ENCODE measurements around the gene LRPAP1.
"Not testable (repeated sequence)": the region's sequence is repeated elsewhere in the genome, so short reads cannot be mapped to it uniquely, and the experiment has no call there.

LRPAP1 gene

GRCh38 chr4:3514221-3514780, 17.9 kb downstream of the LRPAP1 start:
- no peaks in the 10 kb centered on the region for H3K4me1 ChIP-seq (ENCODE audit: control insufficient read depth, insufficient read depth, low read length, poor library complexity, severe bottlenecking)
- H3K9me3 ChIP-seq (ENCODE audit: control insufficient read depth, low read length) = no peaks in the 10 kb centered on the region
- no peak overlapping the region for H3K27ac ChIP-seq (ENCODE audit: insufficient read depth, low read length, poor library complexity, severe bottlenecking)
- H3K27me3 ChIP-seq (replicated peaks; ENCODE audit: control insufficient read depth, insufficient read depth, low read length, poor library complexity, severe bottlenecking) = no peaks in the 10 kb centered on the region
- no peak overlapping the region for H3K4me3 ChIP-seq (ENCODE audit: insufficient read depth, low read depth, low read length, poor library complexity, severe bottlenecking)
- H3K36me3 ChIP-seq (ENCODE audit: control insufficient read depth, insufficient read depth, low read length) = peaks cover 86% of the 10 kb centered on the region
- no peak for DNase-seq

- H3K36me3 ChIP-seq (ENCODE audit: control insufficient read depth, insufficient read depth, low read length) = peaks cover 83% of the 10 kb centered on the region
- no peak overlapping the region for H3K4me3 ChIP-seq (ENCODE audit: insufficient read depth, low read depth, low read length, poor library complexity, severe bottlenecking)
- no peaks in the 10 kb centered on the region for H3K9me3 ChIP-seq (ENCODE audit: control insufficient read depth, low read length)
- H3K27me3 ChIP-seq (replicated peaks; ENCODE audit: control insufficient read depth, insufficient read depth, low read length, poor library complexity, severe bottlenecking) = no peaks in the 10 kb centered on the region
- no peak overlapping the region for H3K27ac ChIP-seq (ENCODE audit: insufficient read depth, low read length, poor library complexity, severe bottlenecking)
- H3K4me1 ChIP-seq (ENCODE audit: control insufficient read depth, insufficient read depth, low read length, poor library complexity, severe bottlenecking) = no peaks in the 10 kb centered on the region
- DNase-seq = no peak
These were observed 18.4 kb downstream of the LRPAP1 start for GRCh38 chr4:3513807-3514206.

GRCh38 chr4:3512719-3513118, 19.5 kb downstream of the LRPAP1 start:
- Histone ChIP-seq H3K4me1 (ENCODE audit: control insufficient read depth, insufficient read depth, low read length, poor library complexity, severe bottlenecking) (no peaks in the 10 kb centered on the region), H3K36me3 (ENCODE audit: control insufficient read depth, insufficient read depth, low read length) (peaks cover 81% of the 10 kb centered on the region), H3K9me3 (ENCODE audit: control insufficient read depth, low read length) (no peaks in the 10 kb centered on the region)

GRCh38 chr4:3512279-3512678, 19.9 kb downstream of the LRPAP1 start:
- no peaks in the 10 kb centered on the region for H3K27me3 ChIP-seq (replicated peaks; ENCODE audit: control insufficient read depth, insufficient read depth, low read length, poor library complexity, severe bottlenecking)
- no peaks in the 10 kb centered on the region for H3K4me1 ChIP-seq (ENCODE audit: control insufficient read depth, insufficient read depth, low read length, poor library complexity, severe bottlenecking)
- H3K36me3 ChIP-seq (ENCODE audit: control insufficient read depth, insufficient read depth, low read length) = peaks cover 81% of the 10 kb centered on the region
- H3K27ac ChIP-seq (ENCODE audit: insufficient read depth, low read length, poor library complexity, severe bottlenecking) = no peak overlapping the region
- no peak overlapping the region for H3K4me3 ChIP-seq (ENCODE audit: insufficient read depth, low read depth, low read length, poor library complexity, severe bottlenecking)
- H3K9me3 ChIP-seq (ENCODE audit: control insufficient read depth, low read length) = no peaks in the 10 kb centered on the region
- DNase-seq = no peak

More at GRCh38 chr4:3512719-3513118, 19.5 kb downstream of the LRPAP1 start:
- H3K27me3 ChIP-seq (replicated peaks; ENCODE audit: control insufficient read depth, insufficient read depth, low read length, poor library complexity, severe bottlenecking) = no peaks in the 10 kb centered on the region
- no peak overlapping the region for H3K27ac ChIP-seq (ENCODE audit: insufficient read depth, low read length, poor library complexity, severe bottlenecking)
- no peak for DNase-seq
- H3K4me3 ChIP-seq (ENCODE audit: insufficient read depth, low read depth, low read length, poor library complexity, severe bottlenecking) = no peak overlapping the region

- not testable (repeated sequence) for H3K27me3 ChIP-seq (replicated peaks; ENCODE audit: control insufficient read depth, insufficient read depth, low read length, poor library complexity, severe bottlenecking); H3K9me3 ChIP-seq (ENCODE audit: control insufficient read depth, low read length); H3K27ac ChIP-seq (ENCODE audit: insufficient read depth, low read length, poor library complexity, severe bottlenecking); H3K4me3 ChIP-seq (ENCODE audit: insufficient read depth, low read depth, low read length, poor library complexity, severe bottlenecking); DNase-seq; H3K4me1 ChIP-seq (ENCODE audit: control insufficient read depth, insufficient read depth, low read length, poor library complexity, severe bottlenecking)
- peaks cover 81% of the 10 kb centered on the region for H3K36me3 ChIP-seq (ENCODE audit: control insufficient read depth, insufficient read depth, low read length)
These were observed 20.6 kb downstream of the LRPAP1 start for GRCh38 chr4:3511601-3512000.

GRCh38 chr4:3511187-3511586, 21.0 kb downstream of the LRPAP1 start:
- Histone ChIP-seq H3K36me3 (ENCODE audit: control insufficient read depth, insufficient read depth, low read length) (peaks cover 79% of the 10 kb centered on the region), H3K4me1 (ENCODE audit: control insufficient read depth, insufficient read depth, low read length, poor library complexity, severe bottlenecking) (no peaks in the 10 kb centered on the region), H3K9me3 (ENCODE audit: control insufficient read depth, low read length) (no peaks in the 10 kb centered on the region), H3K27ac (ENCODE audit: insufficient read depth, low read length, poor library complexity, severe bottlenecking) (no peak overlapping the region), H3K27me3 (replicated peaks; ENCODE audit: control insufficient read depth, insufficient read depth, low read length, poor library complexity, severe bottlenecking) (no peaks in the 10 kb centered on the region), H3K4me3 (ENCODE audit: insufficient read depth, low read depth, low read length, poor library complexity, severe bottlenecking) (no peak overlapping the region)
- DNase-seq = no peak

GRCh38 chr4:3510481-3510880, 21.7 kb downstream of the LRPAP1 start:
- H3K36me3 ChIP-seq (ENCODE audit: control insufficient read depth, insufficient read depth, low read length) = peaks cover 79% of the 10 kb centered on the region
- no peak overlapping the region for H3K4me3 ChIP-seq (ENCODE audit: insufficient read depth, low read depth, low read length, poor library complexity, severe bottlenecking)
- DNase-seq = no peak
- no peaks in the 10 kb centered on the region for H3K9me3 ChIP-seq (ENCODE audit: control insufficient read depth, low read length)
- H3K27ac ChIP-seq (ENCODE audit: insufficient read depth, low read length, poor library complexity, severe bottlenecking) = no peak overlapping the region
- no peaks in the 10 kb centered on the region for H3K4me1 ChIP-seq (ENCODE audit: control insufficient read depth, insufficient read depth, low read length, poor library complexity, severe bottlenecking)
- no peaks in the 10 kb centered on the region for H3K27me3 ChIP-seq (replicated peaks; ENCODE audit: control insufficient read depth, insufficient read depth, low read length, poor library complexity, severe bottlenecking)

- no peak overlapping the region for H3K27ac ChIP-seq (ENCODE audit: insufficient read depth, low read length, poor library complexity, severe bottlenecking)
- H3K4me3 ChIP-seq (ENCODE audit: insufficient read depth, low read depth, low read length, poor library complexity, severe bottlenecking) = no peak overlapping the region
- DNase-seq = no peak
- H3K36me3 ChIP-seq (ENCODE audit: control insufficient read depth, insufficient read depth, low read length) = peaks cover 65% of the 10 kb centered on the region
- H3K4me1 ChIP-seq (ENCODE audit: control insufficient read depth, insufficient read depth, low read length, poor library complexity, severe bottlenecking) = no peaks in the 10 kb centered on the region
- no peaks in the 10 kb centered on the region for H3K27me3 ChIP-seq (replicated peaks; ENCODE audit: control insufficient read depth, insufficient read depth, low read length, poor library complexity, severe bottlenecking)
- no peaks in the 10 kb centered on the region for H3K9me3 ChIP-seq (ENCODE audit: control insufficient read depth, low read length)
These were observed 23.7 kb downstream of the LRPAP1 start for GRCh38 chr4:3508542-3508941.

- Histone ChIP-seq H3K27me3 (replicated peaks; ENCODE audit: control insufficient read depth, insufficient read depth, low read length, poor library complexity, severe bottlenecking) (no peaks in the 10 kb centered on the region), H3K36me3 (ENCODE audit: control insufficient read depth, insufficient read depth, low read length) (peaks cover 51% of the 10 kb centered on the region), H3K27ac (ENCODE audit: insufficient read depth, low read length, poor library complexity, severe bottlenecking) (no peak overlapping the region), H3K4me1 (ENCODE audit: control insufficient read depth, insufficient read depth, low read length, poor library complexity, severe bottlenecking) (no peaks in the 10 kb centered on the region), H3K9me3 (ENCODE audit: control insufficient read depth, low read length) (no peaks in the 10 kb centered on the region), H3K4me3 (ENCODE audit: insufficient read depth, low read depth, low read length, poor library complexity, severe bottlenecking) (no peak overlapping the region)
- DNase-seq = no peak
These were observed 27.0 kb downstream of the LRPAP1 start for GRCh38 chr4:3505231-3505630.

- H3K36me3 ChIP-seq (ENCODE audit: control insufficient read depth, insufficient read depth, low read length) = peaks cover 42% of the 10 kb centered on the region
- H3K27ac ChIP-seq (ENCODE audit: insufficient read depth, low read length, poor library complexity, severe bottlenecking) = no peak overlapping the region
- H3K4me3 ChIP-seq (ENCODE audit: insufficient read depth, low read depth, low read length, poor library complexity, severe bottlenecking) = no peak overlapping the region
- no peaks in the 10 kb centered on the region for H3K27me3 ChIP-seq (replicated peaks; ENCODE audit: control insufficient read depth, insufficient read depth, low read length, poor library complexity, severe bottlenecking)
- no peaks in the 10 kb centered on the region for H3K9me3 ChIP-seq (ENCODE audit: control insufficient read depth, low read length)
- H3K4me1 ChIP-seq (ENCODE audit: control insufficient read depth, insufficient read depth, low read length, poor library complexity, severe bottlenecking) = no peaks in the 10 kb centered on the region
- no peak for DNase-seq
These were observed 29.0 kb downstream of the LRPAP1 start for GRCh38 chr4:3502941-3503936.

All from effector memory CD4-positive, alpha-beta T cell (primary cell).